Effector memory CD4-positive, alpha-beta T cell (primary cell): ENCODE measurements around the gene PIK3R5.

ENCODE experiments used
- DNase-seq, 3 donors: peaks; one replicate each; pipeline ENCODE4 v3.0.0-alpha.2; 2020
- H3K27ac ChIP-seq: 2 replicates; pipeline ENCODE4 v1.7.0; 2013; ENCODE audit warnings: mild to moderate bottlenecking, low read length, moderate library complexity; ENCODE audit not compliant: insufficient read depth, poor library complexity, severe bottlenecking
- H3K27me3 ChIP-seq: replicated peaks from 2 replicates; pipeline ENCODE4 v1.7.0; 2013; ENCODE audit warnings: mild to moderate bottlenecking, low read length; ENCODE audit not compliant: insufficient read depth, control insufficient read depth, poor library complexity, severe bottlenecking
- H3K36me3 ChIP-seq: 2 replicates; pipeline ENCODE4 v1.7.0; 2013; ENCODE audit warnings: mild to moderate bottlenecking, low read length, moderate library complexity; ENCODE audit not compliant: control insufficient read depth, insufficient read depth
- H3K4me1 ChIP-seq: 2 replicates; pipeline ENCODE4 v1.7.0; 2013; ENCODE audit warnings: low read length, mild to moderate bottlenecking; ENCODE audit not compliant: control insufficient read depth, insufficient read depth, poor library complexity, severe bottlenecking
- H3K4me3 ChIP-seq: 2 replicates; pipeline ENCODE4 v1.7.0; 2013; ENCODE audit warnings: low read length, low read depth, mild to moderate bottlenecking; ENCODE audit not compliant: insufficient read depth, poor library complexity, severe bottlenecking
- H3K9me3 ChIP-seq: 2 replicates; pipeline ENCODE4 v1.7.0; 2013; ENCODE audit warnings: mild to moderate bottlenecking, low read length, moderate library complexity; ENCODE audit not compliant: control insufficient read depth
- total RNA-seq, 3 donors: gene quantifications; one replicate each; lab custom pipeline; 2026; lab: John Stamatoyannopoulos, UW

PIK3R5 gene, protein sequence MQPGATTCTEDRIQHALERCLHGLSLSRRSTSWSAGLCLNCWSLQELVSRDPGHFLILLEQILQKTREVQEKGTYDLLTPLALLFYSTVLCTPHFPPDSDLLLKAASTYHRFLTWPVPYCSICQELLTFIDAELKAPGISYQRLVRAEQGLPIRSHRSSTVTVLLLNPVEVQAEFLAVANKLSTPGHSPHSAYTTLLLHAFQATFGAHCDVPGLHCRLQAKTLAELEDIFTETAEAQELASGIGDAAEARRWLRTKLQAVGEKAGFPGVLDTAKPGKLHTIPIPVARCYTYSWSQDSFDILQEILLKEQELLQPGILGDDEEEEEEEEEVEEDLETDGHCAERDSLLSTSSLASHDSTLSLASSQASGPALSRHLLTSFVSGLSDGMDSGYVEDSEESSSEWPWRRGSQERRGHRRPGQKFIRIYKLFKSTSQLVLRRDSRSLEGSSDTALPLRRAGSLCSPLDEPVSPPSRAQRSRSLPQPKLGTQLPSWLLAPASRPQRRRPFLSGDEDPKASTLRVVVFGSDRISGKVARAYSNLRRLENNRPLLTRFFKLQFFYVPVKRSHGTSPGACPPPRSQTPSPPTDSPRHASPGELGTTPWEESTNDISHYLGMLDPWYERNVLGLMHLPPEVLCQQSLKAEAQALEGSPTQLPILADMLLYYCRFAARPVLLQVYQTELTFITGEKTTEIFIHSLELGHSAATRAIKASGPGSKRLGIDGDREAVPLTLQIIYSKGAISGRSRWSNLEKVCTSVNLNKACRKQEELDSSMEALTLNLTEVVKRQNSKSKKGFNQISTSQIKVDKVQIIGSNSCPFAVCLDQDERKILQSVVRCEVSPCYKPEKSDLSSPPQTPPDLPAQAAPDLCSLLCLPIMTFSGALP
- 244 to 266 (median 251) reads per million in 3 donors for total RNA-seq

DNA sequence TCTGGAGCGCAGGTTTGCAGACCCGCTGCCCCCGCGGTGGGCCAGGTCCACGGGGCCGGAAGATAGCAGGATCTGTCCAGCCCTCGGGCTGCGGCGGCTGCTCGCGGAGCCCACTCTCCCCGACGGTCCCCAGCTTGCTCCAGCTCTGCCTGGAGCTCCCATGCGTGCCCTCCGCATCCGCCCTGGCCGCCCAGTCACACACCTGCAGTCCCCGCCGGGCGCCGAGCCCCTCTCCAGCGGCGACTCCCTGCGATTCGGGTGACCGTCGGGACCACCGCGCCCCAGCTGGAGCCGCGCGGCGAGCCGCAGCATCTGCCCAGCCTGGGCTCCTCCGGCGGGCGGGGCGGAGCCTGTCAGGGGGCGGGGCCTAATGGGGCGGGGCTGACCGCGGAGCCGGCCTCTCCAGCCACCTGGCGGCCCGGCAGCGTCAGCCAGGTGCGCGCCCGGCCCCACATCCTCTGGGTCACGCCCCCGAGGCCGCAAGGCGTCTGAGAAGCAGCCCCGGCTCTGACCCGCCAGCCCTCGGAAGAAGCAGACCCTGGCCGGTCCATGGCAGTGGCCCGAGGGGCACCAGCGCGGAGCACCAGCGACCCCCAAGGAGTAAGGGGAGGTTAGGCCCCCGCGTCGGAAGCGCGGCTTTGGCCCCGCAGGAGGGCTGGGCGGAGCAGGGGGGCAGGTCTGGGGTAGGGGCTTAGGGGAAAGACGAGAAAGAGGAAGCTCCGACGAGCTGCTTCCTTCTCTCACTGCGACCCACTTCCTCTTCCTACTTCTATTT, at the start of gene PIK3R5:
TSS of gene PIK3R5 (minus strand) at position 314 of the 775 bp plus-strand sequence. CDS start 54,213 bp downstream, outside the sequence.
- H3K9me3 ChIP-seq, result no peaks in the 10 kb centered on the region
- peak within 1 kb of the TSS; percentile 84 for H3K27ac ChIP-seq
- no peaks in the 10 kb centered on the region for H3K36me3 ChIP-seq
- H3K4me3 ChIP-seq, result peak within 1 kb of the TSS; percentile 81
- peaks cover 46% of the 10 kb centered on the region for H3K4me1 ChIP-seq
- peak; percentile 78 to 82 (median 79) for DNase-seq
- no peaks in the 10 kb centered on the region for H3K27me3 ChIP-seq

DNA sequence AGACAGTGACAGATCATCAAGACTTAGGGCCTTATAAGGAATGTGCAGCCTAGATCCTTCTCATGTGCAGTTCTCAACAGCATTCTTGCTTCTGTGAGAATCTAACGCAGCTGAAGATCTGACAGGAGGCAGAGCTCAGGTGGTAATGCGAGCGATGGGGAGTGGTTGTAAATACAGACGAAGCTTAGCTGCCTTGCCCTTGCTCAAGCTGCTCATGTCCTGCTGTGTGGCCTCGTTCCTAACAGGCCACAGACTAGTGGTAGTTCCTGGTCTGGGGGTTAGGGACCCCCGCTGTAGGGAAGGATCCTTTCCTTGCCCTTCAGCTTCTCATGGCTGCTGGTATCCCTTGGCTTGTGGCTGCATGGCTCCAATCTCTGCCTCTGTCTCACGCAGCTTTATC, 45.5 kb upstream of the PIK3R5 start:
- Histone ChIP-seq H3K36me3 (no peaks in the 10 kb centered on the region), H3K27ac (no peak overlapping the region), H3K4me1 (no peaks in the 10 kb centered on the region), H3K27me3 (peaks cover 12% of the 10 kb centered on the region), H3K4me3 (no peak overlapping the region), H3K9me3 (no peaks in the 10 kb centered on the region)
- DNase-seq, result no peak

DNA sequence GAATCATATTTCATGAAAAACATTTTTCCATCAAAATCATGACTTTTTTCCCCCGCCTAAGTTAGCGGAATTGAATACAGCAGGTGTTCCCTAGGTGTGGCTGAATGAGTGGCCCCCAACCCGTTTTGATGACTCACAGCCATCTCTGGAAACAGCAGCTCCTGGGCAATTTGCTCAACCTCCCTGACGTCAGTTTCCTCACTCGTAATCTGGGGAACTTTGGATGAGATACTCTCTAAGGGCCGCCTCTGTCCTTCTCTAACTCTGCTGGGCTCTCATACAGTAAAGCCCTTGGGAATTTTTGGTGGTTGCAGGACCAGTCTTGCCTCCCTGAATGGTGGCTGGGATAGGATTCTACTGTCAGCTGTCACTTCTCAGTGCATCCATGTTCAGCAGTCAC, 44.2 kb upstream of the PIK3R5 start:
- Histone ChIP-seq H3K36me3 (no peaks in the 10 kb centered on the region), H3K27me3 (peaks cover 12% of the 10 kb centered on the region), H3K9me3 (no peaks in the 10 kb centered on the region), H3K4me1 (no peaks in the 10 kb centered on the region), H3K4me3 (no peak overlapping the region), H3K27ac (no peak overlapping the region)
- no peak for DNase-seq

DNA sequence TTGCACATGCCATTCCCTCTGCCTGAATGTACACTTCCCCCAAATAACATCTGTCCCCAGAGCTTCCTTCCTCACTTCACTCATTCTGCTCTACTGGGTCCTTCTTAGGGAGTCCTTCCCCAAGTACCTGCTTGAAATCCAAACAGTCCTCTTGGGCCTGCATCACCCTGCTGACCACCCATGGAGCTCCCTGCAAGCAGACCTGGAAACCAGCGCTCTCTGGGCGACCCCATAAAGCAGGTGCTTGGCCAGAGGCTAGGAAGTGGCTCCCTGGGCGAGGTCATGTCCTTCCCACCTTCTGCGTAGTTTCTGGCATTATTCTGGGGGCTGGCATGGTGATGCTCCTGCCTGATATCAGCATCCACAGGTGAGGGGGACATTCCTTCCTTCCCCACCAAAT, 43.6 kb upstream of the PIK3R5 start:
- no peak for DNase-seq
- Histone ChIP-seq H3K36me3 (no peaks in the 10 kb centered on the region), H3K4me3 (no peak overlapping the region), H3K27me3 (peaks cover 17% of the 10 kb centered on the region), H3K4me1 (peaks cover 2% of the 10 kb centered on the region), H3K27ac (no peak overlapping the region), H3K9me3 (no peaks in the 10 kb centered on the region)

DNA sequence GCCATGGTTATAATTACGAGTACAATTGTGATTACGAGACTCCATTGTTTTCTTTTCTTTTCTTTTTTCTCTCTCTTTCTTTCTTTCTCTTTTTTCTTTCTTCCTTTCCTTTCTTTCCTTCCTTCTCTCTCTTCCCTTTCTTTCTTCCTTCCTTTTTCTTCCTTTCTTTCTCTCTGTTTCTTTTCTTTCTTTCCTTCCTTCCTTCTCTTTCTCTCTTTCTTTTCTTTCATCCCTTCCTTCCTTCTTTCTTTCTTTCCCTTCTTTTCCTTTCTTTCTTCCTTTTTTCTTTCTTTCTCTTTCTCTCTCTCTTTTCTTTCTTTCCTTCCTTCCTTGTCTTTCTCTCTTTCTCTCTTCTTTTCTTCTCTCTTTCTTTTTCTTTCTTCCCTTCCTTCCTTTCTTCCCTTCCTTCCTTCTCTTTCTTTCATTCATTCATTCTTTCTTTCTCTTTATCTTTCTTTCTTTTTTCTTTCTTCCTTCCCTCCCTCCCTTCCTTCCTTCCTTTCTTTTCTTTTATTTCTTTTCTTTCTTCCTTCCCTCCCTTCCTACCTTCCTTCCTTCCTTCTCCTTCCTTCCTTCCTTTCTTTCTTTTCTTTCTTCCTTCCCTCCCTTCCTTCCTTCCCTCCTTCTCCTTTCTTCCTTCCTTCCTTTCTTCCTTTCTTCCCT, 41.7 kb upstream of the PIK3R5 start:
- H3K27ac ChIP-seq, result no peak overlapping the region
- no peaks in the 10 kb centered on the region for H3K36me3 ChIP-seq
- H3K9me3 ChIP-seq, result no peaks in the 10 kb centered on the region
- H3K27me3 ChIP-seq, result peaks cover 31% of the 10 kb centered on the region
- H3K4me3 ChIP-seq, result no peak overlapping the region
- peaks cover 13% of the 10 kb centered on the region for H3K4me1 ChIP-seq
- DNase-seq, result no peak

DNA sequence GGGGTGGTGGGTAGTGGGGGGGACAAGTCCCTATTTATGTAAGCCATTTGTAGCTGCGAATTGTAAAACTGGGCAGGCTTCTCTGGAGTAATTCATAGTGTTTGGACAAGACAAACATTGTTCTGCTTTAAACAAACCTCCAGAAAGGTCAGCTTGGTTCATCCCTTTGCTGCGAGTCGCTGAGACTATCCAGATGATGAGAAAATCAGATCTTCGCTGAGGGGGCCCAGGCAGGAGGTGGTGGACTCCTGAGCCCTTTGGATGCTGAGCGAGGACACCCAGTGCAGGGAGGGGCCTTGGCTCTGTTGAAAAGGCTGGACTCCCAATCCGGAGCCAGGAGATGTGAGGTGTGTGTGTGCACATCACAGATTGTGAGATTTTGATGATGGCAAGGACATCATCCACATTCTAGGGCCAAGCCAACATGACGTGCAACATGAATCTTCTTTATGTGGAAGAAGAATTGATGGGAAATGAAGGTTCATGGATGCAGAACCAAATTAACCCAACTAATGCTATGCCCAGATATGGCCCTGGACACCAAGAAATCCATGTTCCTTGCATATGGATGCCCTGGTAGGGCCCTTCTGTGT, 40.8 kb upstream of the PIK3R5 start:
- Histone ChIP-seq H3K9me3 (no peaks in the 10 kb centered on the region), H3K4me1 (peaks cover 13% of the 10 kb centered on the region), H3K27me3 (peaks cover 36% of the 10 kb centered on the region), H3K27ac (no peak overlapping the region), H3K4me3 (no peak overlapping the region), H3K36me3 (no peaks in the 10 kb centered on the region)
- DNase-seq, result no peak

DNA sequence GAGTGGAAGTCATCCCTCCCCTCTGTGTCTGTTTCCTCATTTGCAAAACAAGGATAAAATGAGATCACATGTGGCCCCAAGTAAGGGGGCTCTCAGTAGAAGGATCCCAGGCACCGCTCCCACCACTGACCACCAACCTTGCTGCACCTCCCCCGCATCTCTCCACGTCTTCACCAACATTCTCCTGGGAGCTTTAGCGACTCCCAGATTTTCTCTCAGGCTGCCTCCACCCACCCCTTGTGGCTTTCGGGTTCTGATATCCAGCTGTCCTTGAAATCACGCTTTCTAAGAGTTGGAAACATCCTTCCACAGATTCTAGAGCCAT, 39.4 kb upstream of the PIK3R5 start:
- Histone ChIP-seq H3K9me3 (no peaks in the 10 kb centered on the region), H3K4me3 (no peak overlapping the region), H3K27me3 (peaks cover 38% of the 10 kb centered on the region), H3K4me1 (peaks cover 13% of the 10 kb centered on the region), H3K36me3 (no peaks in the 10 kb centered on the region), H3K27ac (no peak overlapping the region)
- no peak for DNase-seq

DNA sequence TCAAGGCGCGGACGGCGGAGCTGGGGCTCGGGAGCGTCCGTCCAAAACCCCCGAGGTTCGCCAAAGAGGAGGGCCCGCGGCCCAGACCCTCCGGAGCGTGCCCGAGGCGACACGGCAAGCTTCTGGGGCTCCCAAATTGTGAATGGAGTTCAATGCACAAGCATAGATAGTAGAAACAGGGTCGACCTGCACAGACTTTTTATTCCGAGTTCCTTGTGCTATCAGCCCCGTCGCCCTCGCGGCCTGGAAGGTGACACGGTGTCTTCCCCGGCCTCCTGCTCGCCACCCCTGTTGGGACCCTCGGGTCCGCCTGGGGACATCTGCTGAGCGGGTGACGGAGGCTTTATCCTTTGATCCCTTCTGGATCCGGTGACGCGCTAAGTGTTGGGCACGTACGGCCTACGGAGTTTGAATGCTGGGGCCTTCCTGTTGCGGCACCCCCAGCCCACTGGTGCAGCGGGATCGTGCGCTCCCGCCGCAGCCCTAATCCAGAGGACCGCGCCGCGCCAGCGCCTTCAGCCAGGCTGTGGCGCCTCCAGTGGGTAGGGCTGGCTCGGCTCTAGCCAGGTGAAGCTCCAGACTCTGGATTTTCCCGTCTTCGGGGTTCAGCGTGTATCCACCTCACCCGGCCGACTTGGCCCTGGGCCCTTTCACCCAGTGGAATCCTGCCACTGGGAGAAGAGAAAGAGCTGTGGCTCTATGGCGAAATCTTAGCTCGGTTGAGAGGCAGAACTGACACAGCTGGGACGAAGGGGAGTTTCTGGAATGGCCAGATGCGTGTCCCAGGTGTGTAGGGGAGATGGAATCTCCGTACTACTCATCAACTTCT, 38.8 kb upstream of the PIK3R5 start:
- H3K27ac ChIP-seq, result no peak overlapping the region
- no peak for DNase-seq
- no peaks in the 10 kb centered on the region for H3K36me3 ChIP-seq
- peak overlapping the region; percentile 44 for H3K4me3 ChIP-seq
- H3K27me3 ChIP-seq, result peaks cover 38% of the 10 kb centered on the region
- no peaks in the 10 kb centered on the region for H3K9me3 ChIP-seq
- H3K4me1 ChIP-seq, result peaks cover 13% of the 10 kb centered on the region
